NCI-H2107 treated with DMSO at 0.1 percent for 48 hours (cell line): ENCODE results near the gene NAP1L1.
A peak's percentile ranks its signal among the peaks of the same experiment; 100 is the strongest.

Experiments
- DNase-seq: peaks from one replicate; lab custom pipeline; 2025; ENCODE audit not compliant: unreplicated experiment; lab: John Stamatoyannopoulos, UW

The NAP1L1 gene

DNA sequence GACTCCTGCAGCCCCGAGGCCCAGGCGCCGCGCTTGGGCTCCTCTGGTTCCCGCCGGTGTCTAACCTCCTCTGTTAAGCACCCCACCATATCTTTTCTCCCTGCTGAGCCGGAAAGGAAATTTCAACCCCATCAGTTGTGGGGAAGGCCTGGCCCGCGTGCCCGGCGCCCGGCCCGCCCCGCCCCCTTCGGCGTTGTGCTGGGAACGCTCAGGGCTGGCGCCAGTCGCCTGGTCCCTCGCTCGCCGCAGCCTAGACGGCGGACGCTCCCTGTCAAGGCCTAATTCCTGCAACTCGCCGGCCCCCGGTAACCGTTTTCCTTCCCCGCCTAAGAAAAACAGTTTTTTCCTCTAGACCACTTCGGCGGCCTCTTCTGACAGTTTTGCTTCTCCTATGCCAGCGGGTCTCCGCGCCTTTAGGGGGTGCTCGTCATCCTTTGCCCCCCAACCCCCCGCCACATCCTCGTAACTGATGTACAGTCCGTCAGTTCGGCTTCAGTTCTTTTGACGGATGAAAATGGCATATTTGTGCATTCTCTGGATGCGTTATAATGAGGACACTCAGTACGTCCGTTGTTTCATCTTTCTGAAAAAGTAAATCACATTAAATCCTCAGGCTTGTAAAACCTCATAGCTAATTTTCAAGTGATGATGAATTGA is 506 bp upstream of the NAP1L1 start:
- DNase-seq, result no peak

DNA sequence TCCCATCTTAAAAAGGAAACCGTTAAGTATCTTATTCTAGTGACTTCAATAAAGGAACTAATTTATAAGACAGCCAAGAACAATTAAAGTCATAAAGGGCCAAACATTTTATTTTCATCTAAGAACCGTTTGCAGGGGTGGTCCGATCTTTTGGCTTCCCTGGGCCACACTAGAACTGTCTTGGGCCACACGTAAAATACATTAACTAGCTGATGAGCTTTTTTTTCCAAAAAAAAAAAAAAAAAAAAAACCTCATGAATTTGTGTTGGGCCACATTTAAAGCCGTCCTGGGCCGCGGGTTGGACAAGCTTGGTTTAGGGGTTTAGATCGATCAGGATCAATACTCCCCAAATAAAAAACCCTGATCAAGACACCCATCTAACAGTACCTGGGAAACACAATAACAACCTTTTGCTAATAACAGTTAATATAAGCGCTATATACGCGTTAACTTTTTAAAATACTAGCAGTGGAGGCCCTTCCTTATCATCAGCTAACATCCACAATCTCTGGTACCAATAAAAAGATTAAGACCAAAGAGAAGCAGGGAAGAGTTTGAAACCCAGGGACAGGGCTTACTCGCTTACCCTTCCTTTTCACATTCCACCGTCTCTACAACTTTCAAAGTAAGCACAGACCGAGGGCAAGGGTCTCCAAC is 1.1 kb downstream of the NAP1L1 start:
- DNase-seq, result no peak

GRCh38 chr12:76081909-76082308 is 2.6 kb downstream of the NAP1L1 start:
- no peak for DNase-seq

DNA sequence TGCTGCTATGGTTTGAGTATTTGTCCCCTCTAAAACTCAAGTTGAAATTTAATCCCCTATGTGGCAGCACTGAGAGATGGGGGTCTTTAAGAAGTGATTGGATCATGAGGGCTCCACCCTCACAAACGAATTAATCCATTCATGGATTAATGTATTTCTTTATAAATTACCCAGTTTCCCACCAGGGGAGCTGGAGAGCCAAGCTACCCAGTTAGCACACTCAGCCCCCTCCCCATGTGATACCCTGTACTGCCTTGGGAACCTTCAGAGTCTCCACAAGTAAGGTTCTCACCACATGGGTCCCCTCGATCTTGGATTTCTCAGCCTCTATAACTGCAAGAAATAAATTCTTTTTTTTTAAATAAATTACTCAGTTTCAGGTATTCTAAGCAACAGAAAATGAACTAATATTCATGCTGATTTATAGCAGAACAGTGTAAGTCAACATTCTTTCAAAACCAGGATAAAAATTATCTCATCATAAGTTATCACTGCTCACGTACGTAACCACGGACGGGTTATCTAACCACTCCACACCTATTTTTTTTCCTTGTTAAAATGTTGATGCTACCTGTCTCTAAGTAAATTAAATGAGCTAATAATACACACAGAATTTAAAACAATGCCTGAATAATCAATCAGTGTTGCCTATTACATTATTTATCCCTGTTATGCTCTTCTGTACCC is 3.6 kb downstream of the NAP1L1 start:
- DNase-seq, result no peak

DNA sequence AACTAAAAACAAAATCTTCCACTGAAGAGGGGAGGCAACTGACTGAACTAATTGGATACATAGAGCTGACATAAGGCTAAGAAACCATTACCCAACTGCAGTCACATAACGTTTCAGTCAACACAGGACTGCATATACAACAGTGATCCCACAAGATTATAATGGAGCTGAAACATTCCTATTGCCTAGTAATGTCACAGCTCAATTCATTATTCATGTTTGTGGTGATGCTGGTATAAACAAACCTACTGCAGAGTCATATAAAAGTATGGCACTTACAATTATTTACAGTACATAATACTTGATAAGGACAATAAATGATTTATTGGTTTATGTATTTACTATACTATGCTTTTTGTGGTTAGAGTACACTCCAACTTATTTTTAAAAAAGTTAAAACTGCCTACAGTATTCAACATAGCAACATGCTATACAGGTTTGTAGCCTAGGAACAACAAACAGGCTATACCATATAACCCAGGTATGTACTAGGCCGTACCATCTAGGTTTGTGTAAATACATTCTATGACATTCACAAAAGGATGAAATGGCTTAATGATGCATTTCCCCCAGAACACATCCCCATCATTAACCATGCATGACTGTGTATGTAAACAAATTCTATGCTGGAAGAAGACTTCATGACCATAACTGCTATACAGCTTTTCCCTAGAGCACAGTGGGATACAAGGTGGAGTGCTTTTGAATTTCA is 4.3 kb downstream of the NAP1L1 start:
- peak; percentile 66 for DNase-seq

DNA sequence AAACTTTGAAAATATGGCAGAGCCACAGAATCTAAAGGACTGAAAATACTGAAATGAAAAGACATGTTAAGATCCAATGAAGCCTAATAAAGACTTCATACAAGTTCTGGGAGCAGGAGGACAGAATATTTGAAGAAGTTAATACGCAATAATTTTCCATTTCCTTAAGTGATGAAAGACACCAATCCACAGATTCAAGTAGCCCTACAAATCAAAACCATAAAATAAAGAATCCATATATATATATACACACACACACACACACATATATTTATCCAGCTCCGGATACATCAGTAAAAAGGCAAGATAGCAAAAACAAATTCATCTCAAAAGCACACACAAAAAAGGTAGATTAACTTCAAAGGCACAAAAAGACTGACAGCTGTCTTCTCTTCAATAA is 5.7 kb downstream of the NAP1L1 start:
- no peak for DNase-seq

GRCh38 chr12:76075448-76075847 is 9.0 kb downstream of the NAP1L1 start:
- no peak for DNase-seq

DNA sequence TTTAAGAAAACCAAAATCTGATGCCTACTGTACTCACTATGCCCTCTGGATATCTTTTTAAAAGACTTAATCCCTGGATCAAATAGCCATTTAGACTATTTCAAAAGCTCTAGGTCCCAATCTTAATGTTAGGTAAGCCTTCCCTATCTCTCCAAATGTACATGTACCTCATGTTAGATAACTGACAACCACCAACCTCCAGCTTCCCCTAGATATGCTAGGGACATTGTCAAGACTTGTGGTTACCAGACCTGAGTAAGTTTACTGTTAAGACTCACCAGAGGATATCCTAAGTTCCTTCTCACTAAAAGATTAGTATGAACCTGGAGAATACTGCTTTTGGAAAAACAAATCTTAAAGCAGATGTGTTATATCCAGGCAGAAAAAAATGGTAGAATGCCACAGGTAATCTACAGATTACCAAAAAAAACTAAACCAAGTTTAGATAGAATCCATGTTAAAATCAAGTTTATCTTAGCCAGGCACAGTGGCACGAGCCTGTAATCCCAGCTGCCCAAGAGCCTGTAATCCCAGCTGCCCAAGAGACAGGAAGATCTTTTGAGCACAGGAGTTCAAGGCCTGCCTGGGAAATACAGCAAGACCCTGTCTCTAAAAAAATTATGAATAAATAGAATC is 9.7 kb downstream of the NAP1L1 start:
- no peak for DNase-seq

DNA sequence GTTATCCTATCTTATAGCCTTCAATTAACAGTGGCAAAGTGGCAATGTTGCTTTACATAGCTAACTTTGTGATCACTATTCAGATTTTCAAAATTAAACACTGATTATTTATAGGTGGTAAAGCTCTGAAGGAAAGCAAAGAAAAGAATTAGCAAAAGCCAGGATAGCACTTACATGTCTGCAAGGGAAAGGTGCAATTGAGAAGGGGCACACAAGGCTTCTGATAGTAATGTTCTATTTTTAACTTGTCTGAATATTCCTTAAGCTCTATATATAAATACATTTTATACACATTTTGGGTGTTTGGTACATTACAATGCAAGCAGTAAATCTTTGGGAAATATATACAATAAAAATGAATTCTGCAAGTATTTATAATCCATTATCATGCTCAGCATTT is 10.9 kb downstream of the NAP1L1 start:
- DNase-seq, result no peak

GRCh38 chr12:76072568-76072967 is 11.9 kb downstream of the NAP1L1 start:
- DNase-seq, result no peak

DNA sequence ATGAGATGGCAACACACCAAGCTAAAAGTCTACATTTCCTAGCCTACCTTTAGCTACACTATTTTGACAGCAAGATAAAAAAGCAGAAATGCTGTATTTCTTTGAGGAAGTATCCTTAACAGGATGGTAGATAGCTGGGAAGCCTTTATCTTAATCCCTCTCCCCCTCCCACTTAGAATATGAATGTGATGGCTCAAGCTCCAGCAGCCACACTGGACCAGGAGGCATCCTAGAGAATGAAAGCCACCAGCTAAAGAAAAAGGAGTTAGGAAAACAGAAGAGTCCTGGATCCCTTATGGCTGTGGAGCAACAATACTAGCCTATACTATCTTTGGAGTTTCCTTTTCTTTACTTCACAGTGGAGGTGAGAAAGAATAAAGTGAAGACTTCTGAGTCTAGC is 15.1 kb downstream of the NAP1L1 start:
- no peak for DNase-seq

- DNase-seq, result no peak
Observed at GRCh38 chr12:76065917-76066316, 18.6 kb downstream of the NAP1L1 start.

DNA sequence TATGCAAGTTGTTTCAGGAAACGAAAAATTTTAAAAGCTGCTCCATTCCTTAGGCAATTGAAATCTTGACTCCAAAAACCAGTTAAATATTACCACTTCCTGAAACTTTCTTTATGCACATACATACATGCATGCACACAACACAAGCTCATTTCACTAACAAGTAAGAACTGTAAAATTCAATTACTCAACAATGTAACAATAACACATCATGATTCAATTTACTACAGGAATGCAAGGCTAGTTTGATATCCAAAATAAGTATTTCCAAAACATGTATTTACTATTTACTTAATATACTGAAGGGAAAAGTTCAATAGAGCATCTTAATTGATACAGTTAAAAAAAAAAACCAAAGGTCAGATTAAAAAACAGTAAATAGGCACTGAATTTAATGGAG is 19.6 kb downstream of the NAP1L1 start:
- no peak for DNase-seq

DNA sequence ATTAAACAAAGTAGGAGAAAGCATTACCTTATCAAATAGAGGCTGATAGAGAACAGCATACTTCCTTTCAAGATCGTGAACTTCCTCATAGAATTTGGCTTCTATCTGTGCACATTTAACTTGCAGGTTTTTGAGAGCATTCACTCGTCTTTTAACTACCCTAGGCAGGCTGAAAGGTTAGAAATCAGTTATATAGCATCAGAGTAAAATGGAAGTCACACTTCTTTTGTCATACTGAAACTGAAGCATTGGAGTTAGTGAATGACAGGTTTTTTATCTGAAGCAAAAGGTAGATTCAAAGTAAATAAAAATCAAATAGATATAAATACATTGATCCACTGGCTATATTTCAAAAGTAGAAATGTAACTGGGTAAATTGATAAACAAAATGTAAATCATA is 24.4 kb downstream of the NAP1L1 start:
- DNase-seq, result no peak

- DNase-seq, result no peak
Observed at GRCh38 chr12:76057326-76057725, 27.2 kb downstream of the NAP1L1 start.

GRCh38 chr12:76055393-76055792 is 29.1 kb downstream of the NAP1L1 start:
- no peak for DNase-seq

- DNase-seq, result no peak
Observed at GRCh38 chr12:76049575-76050251, 34.8 kb downstream of the NAP1L1 start.

- no peak for DNase-seq
Observed at GRCh38 chr12:76047742-76048141, 36.7 kb downstream of the NAP1L1 start.

DNA sequence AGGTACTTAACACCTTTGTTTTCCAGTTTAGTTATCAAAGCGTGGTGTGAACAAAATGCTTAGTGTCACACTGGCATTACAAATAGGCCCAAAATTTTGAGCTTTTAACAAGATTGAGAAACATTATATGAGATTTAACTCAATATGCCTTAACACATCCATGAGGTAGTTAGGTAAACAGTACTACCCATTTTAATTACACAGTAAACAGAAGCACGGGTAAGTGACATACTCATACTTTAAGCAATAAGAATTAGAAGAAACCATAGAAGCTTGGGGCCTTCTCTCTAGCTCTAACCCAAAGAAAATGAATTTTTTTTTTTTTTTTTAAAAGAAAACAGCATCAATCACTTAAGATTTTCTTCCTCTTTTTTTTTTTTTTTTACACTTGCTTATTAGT is 37.4 kb downstream of the NAP1L1 start:
- no peak for DNase-seq

- no peak for DNase-seq
Observed at GRCh38 chr12:76043377-76043776, 41.1 kb downstream of the NAP1L1 start.

- DNase-seq, result no peak
Observed at GRCh38 chr12:76042147-76042546, 42.3 kb downstream of the NAP1L1 start.
